Measurements from ENCODE around the gene PIGB. TPM values are rescaled to one million over a fixed set of nuclear protein-coding genes. Genes with fewer than 3 reads are reported as not detected.

The PIGB gene
- total RNA-seq, 1 donor from 2014 or later: 6.9 TPM

- intact Hi-C loops (cut with DNase I): no loop called here
- H3K9me3 ChIP-seq: no peaks in the 10 kb centered on the region
- H3K36me3 ChIP-seq: peaks cover 0 to 8% of the 10 kb centered on the region in 2 donors
- DNase-seq (ENCODE audit: extremely low spot score in 2 of 2): no peak
- H3K4me3 ChIP-seq: no peak overlapping the region
- no peak overlapping the region for H3K27ac ChIP-seq
- H3K27me3 ChIP-seq: no peaks in the 10 kb centered on the region
- peaks cover 13% of the 10 kb centered on the region for H3K4me1 ChIP-seq
- TF ChIP-seq POLR2AphosphoS5 (IDR thresholded peaks at IDR 0.05; ENCODE audit: insufficient read depth in 1 of 2, low read depth in 1 of 2) (no peak), POLR2A (IDR thresholded peaks at IDR 0.05) (no peak), CTCF (IDR thresholded peaks at IDR 0.05) (no peak)
These were observed 29.3 kb downstream of the PIGB start for GRCh38 chr15:55348281-55348778.

GRCh38 chr15:55349282-55349681 is 30.3 kb downstream of the PIGB start:
- H3K27me3 ChIP-seq: no peaks in the 10 kb centered on the region
- no peak overlapping the region for H3K27ac ChIP-seq
- peaks cover 0 to 8% of the 10 kb centered on the region in 2 donors for H3K36me3 ChIP-seq
- DNase-seq (ENCODE audit: extremely low spot score in 2 of 2): no peak
- intact Hi-C loops (cut with DNase I): no loop called here
- no peaks in the 10 kb centered on the region for H3K9me3 ChIP-seq
- no peak for TF ChIP-seq POLR2AphosphoS5 (IDR thresholded peaks at IDR 0.05; ENCODE audit: insufficient read depth in 1 of 2, low read depth in 1 of 2)
- no peak for TF ChIP-seq POLR2A (IDR thresholded peaks at IDR 0.05)
- TF ChIP-seq CTCF (IDR thresholded peaks at IDR 0.05): no peak
- H3K4me1 ChIP-seq: peaks cover 4% of the 10 kb centered on the region
- no peak overlapping the region for H3K4me3 ChIP-seq

GRCh38 chr15:55353025-55353424 is 34.0 kb downstream of the PIGB start:
- DNase-seq (ENCODE audit: extremely low spot score in 2 of 2): no peak
- H3K27ac ChIP-seq: no peak overlapping the region
- TF ChIP-seq CTCF (IDR thresholded peaks at IDR 0.05) (no peak), POLR2AphosphoS5 (IDR thresholded peaks at IDR 0.05; ENCODE audit: insufficient read depth in 1 of 2, low read depth in 1 of 2) (no peak), POLR2A (IDR thresholded peaks at IDR 0.05) (no peak)
- H3K27me3 ChIP-seq: no peaks in the 10 kb centered on the region
- H3K4me3 ChIP-seq: no peak overlapping the region
- no peaks in the 10 kb centered on the region for H3K9me3 ChIP-seq
- no peaks in the 10 kb centered on the region for H3K4me1 ChIP-seq
- intact Hi-C loops (cut with DNase I): no loop called here
- H3K36me3 ChIP-seq: peaks cover 0 to 12% of the 10 kb centered on the region in 2 donors

- DNase-seq (ENCODE audit: extremely low spot score in 2 of 2): no peak
- Histone ChIP-seq H3K27ac (no peak overlapping the region), H3K9me3 (no peaks in the 10 kb centered on the region), H3K4me3 (no peak overlapping the region), H3K4me1 (no peaks in the 10 kb centered on the region), H3K36me3 (peaks cover 0 to 5% of the 10 kb centered on the region in 2 donors), H3K27me3 (no peaks in the 10 kb centered on the region)
- intact Hi-C loops (cut with DNase I): no loop called here
- TF ChIP-seq CTCF (IDR thresholded peaks at IDR 0.05) (no peak), POLR2A (IDR thresholded peaks at IDR 0.05) (no peak), POLR2AphosphoS5 (IDR thresholded peaks at IDR 0.05; ENCODE audit: insufficient read depth in 1 of 2, low read depth in 1 of 2) (no peak)
These were observed 38.1 kb downstream of the PIGB start for GRCh38 chr15:55356985-55357585.

GRCh38 chr15:55357774-55358173 is 38.8 kb downstream of the PIGB start:
- no peak for DNase-seq (ENCODE audit: extremely low spot score in 2 of 2)
- Histone ChIP-seq H3K9me3 (no peaks in the 10 kb centered on the region), H3K36me3 (peaks cover 0 to 5% of the 10 kb centered on the region in 2 donors), H3K4me1 (no peaks in the 10 kb centered on the region), H3K4me3 (no peak overlapping the region), H3K27me3 (no peaks in the 10 kb centered on the region), H3K27ac (no peak overlapping the region)
- TF ChIP-seq POLR2A (IDR thresholded peaks at IDR 0.05) (no peak), POLR2AphosphoS5 (IDR thresholded peaks at IDR 0.05; ENCODE audit: insufficient read depth in 1 of 2, low read depth in 1 of 2) (no peak), CTCF (IDR thresholded peaks at IDR 0.05) (no peak)
- intact Hi-C loops (cut with DNase I): no loop called here

Data from vagina (tissue), 2 donors.